ENCODE results near the gene ZCWPW1. TPM values are rescaled to one million over a fixed set of nuclear protein-coding genes. Genes with fewer than 3 reads are reported as not detected.

Gene ZCWPW1
- total and polyA plus RNA-seq, 2 of the 13 experiments (the other 11 are each of a cell fraction or from before 2014, with no cell fraction given): 2.4 to 2.5 TPM

GRCh38 chr7:100444311-100445278, 16.1 kb upstream of the ZCWPW1 start (continued):
- peak; percentile 12; the same call in 1 of the 2 replicates for TF ChIP-seq ZSCAN31 (CRISPR knock-in tag; IDR thresholded peaks at IDR 0.05; ENCODE audit: low read depth)
- TF ChIP-seq SP4 (CRISPR knock-in tag; IDR thresholded peaks at IDR 0.05): peak; percentile 88
- no peak for TF ChIP-seq ZSCAN9 (CRISPR knock-in tag; IDR thresholded peaks at IDR 0.05; ENCODE audit: borderline replicate concordance)
- TF ChIP-seq CBX1 (IDR thresholded peaks at IDR 0.05; ENCODE audit: low read depth): no peak
- no peak for TF ChIP-seq RORA (CRISPR knock-in tag; IDR thresholded peaks at IDR 0.05)
- peak; percentile 67; the same call in 1 of the 2 replicates for TF ChIP-seq ZNF761 (CRISPR knock-in tag; conservative IDR thresholded peaks at IDR 0.05)
- peak; percentile 83 for TF ChIP-seq SPEN (CRISPR knock-in tag; IDR thresholded peaks at IDR 0.05; ENCODE audit: low read depth)
- TF ChIP-seq PBX2 (CRISPR knock-in tag; IDR thresholded peaks at IDR 0.05): no peak
- TF ChIP-seq NR2F6 (IDR thresholded peaks at IDR 0.05): peak; percentile 97
- peak; percentile 99 for TF ChIP-seq NR2F6 (CRISPR knock-in tag; IDR thresholded peaks at IDR 0.05)
- TF ChIP-seq USF2 (IDR thresholded peaks at IDR 0.05; ENCODE audit: low read depth, low read length): peak; percentile 68
- peak; percentile 85; the same call in 1 of the 2 replicates for TF ChIP-seq USF2 (CRISPR knock-in tag; IDR thresholded peaks at IDR 0.05; ENCODE audit: borderline replicate concordance)
- peak; percentile 83 for TF ChIP-seq ETV6 (CRISPR knock-in tag; conservative IDR thresholded peaks at IDR 0.05)
- TF ChIP-seq TRIM22 (IDR thresholded peaks at IDR 0.05): no peak
- peak; percentile 62; the same call in 1 of the 2 replicates for TF ChIP-seq ZBTB7B (CRISPR knock-in tag; IDR thresholded peaks at IDR 0.05)
- peak; percentile 69 for TF ChIP-seq DRAP1 (CRISPR knock-in tag; IDR thresholded peaks at IDR 0.05)
- no peak for TF ChIP-seq ZNF18 (CRISPR knock-in tag; IDR thresholded peaks at IDR 0.05; ENCODE audit: insufficient replicate concordance)
- TF ChIP-seq PRDM10 (CRISPR knock-in tag; IDR thresholded peaks at IDR 0.05; ENCODE audit: low read depth): no peak
- TF ChIP-seq ZNF12 (CRISPR knock-in tag; IDR thresholded peaks at IDR 0.05): peak; percentile 64

Measured in HepG2 (cell line).